Measurements from ENCODE around the gene MUSTN1.

MUSTN1 gene

DNA sequence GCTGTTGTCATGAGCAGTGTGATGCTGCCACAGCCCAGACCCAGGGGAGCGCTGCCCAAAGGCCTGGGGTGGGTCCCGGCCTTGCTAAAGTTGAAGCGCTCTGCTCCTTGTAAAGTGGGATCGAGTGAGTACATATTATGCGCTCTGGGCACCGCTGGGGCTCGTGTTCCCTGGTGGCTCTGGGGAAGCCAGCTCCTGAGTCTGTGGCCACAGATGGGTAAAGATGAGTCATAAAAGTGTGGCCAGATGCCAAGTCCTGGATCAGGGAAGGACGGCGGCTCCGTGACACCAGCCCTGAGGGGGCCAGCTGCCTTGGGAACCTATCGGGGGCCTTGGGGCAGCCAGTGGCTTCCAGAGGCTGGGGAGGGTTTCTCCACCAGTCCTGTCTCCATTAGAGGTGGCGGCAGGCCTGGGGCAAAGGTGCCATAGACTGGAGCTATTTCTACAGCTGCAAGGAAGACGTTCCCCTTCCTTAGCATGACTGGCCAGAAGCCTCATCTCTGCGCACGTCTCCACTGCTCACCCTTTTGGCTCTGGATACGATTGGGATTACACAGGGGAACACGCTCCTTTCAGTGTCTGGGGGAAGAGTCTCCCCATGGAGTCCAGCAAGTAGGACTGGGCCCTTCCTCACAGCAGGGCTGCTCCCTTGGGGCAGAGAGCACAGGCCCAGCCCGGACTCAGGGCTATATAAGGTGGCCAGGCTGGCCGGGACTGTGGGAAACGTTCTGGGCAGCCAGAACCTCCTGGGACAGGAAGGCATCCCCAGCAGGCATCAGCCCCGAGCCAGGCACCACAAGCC lies 3.1 kb downstream of the MUSTN1 start:
- DNase-seq = no peak

DNA sequence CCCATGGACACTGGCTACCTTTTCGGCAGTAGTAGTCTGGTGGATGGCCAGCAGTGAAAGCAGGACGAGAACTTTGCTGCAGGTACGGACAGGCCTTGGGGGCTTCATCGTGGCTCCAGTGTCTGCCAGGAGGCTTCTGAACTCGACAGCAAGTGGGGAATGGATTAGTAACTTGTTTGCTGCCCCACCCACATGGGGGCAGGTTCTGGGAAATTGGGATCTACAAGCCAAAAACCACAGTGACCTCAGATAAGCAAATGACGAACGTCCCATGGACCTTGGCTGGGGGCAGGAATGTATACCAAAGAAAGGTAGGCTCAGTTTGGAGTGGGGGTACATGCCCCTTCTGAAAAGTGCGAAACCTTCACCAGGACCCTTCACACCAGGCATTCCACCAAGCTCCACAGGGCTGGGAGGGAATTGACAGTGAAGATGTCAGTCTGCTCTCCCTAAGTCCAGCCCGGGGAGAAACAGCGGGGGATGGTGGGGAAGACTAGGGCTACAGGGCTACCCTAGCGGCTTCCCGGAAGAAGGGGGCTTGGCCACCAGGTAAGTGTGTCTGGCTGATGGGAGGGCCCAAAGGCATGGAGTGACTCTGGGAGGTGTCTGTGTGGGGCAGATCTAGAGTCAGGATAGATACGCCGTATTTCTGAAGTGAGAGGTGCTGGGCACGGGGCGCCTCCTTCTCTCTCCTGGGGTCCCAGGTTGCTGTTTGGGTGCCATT lies 4.1 kb downstream of the MUSTN1 start, which contains the start of gene ITIH4:
Gene ITIH4 (minus strand): TSS at position 138 of the 724 bp plus-strand sequence. CDS start 30 bp downstream, at position 108.
- DNase-seq = no peak

DNA sequence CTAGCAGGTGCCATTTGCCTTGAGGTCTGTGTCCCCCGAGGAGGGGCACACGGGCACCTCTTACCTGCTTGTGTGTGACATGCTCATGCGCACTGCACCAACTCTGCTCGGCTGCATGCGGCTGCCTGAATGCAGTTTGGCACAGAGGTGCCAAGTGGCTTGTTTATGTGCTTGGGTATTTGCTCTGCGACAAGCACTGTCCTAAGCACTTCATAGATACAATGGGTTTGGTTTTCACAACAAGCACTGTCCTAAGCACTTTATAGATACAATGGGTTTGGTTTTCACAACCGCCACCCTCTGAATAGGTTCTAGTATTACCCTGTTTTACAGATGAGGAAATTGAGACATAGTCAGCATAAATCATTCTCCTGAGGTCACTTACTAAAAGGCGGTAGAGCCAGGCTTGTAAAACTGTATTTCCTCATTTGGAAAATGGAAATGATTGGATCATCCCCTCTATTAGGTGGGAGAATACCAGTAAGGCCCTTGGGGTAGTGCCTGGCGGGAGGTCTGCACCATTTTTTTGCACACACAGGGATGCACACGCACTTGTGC lies 4.8 kb downstream of the MUSTN1 start:
- DNase-seq = no peak

GRCh38 chr3:52829482-52829881 lies 5.3 kb downstream of the MUSTN1 start:
- no peak for DNase-seq

DNA sequence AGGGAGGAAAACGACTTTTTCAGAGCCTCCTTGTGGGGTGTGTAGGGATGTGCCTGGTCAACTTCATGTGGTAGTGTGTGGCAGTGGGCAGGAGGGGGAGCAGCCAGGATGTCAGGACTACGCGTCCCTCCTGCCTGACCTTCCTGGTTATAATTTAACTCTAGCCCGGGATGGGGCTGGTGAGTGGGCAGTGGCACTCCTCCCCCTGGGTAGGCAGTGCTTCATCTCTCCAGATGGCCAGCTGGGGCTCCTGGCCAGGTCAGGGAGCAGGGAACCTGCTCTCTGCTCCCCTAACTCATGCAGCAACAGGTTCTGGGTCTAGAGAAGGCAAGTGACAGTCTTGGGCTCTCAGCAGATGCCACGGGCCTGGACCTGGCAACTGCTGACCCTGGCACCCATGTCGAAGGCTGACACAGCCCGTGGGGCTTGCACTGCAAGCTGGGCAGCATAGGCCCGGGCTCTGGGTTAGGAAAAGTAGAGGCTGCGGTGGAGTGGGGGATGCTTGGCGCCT lies 6.9 kb downstream of the MUSTN1 start:
- DNase-seq = no peak

DNA sequence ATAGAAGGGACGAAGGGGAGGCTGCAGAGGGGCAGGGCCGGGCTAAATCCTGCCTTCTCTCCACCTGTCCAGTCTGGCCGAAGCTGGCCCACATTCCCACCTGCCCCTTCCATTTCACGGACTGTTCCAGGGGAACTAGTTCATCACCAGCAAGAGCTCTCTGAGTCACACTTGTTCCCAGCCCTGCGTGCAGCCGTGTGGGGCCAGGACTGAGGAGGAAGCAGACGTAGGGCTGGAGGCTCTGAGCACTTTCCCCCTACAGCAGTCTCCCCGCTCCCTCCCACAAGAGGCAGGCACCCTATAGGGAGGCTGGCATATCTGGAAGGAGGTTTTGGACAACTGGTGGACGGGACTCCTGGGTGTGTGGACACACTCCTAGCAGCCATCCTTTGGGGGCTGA lies 7.4 kb downstream of the MUSTN1 start:
- DNase-seq = no peak

- DNase-seq = no peak
These were observed 10.8 kb downstream of the MUSTN1 start for GRCh38 chr3:52824037-52824436.

- no peak for DNase-seq
These were observed 12.5 kb downstream of the MUSTN1 start for GRCh38 chr3:52822363-52822762.

GRCh38 chr3:52820736-52821135 lies 14.1 kb downstream of the MUSTN1 start:
- DNase-seq = no peak

DNA sequence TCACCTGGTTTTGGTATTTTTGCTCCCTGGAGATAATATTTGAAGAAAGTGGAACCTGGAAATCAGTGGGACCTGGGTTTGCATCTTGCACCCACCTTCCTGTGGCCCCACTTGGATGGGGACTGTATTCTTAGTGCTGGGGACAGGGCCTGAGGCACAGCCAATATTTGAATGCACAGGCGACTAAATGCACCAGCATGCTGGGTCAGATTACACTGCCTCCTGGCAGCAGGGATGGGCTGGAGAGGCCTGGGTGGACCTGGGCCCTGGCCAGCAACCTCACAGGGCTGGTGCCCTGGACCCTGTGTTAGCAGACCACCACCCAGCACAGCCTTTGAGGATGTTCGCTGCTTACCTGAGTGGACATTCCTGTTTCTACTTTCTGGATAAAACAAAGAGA lies 14.9 kb downstream of the MUSTN1 start:
- DNase-seq = no peak

DNA sequence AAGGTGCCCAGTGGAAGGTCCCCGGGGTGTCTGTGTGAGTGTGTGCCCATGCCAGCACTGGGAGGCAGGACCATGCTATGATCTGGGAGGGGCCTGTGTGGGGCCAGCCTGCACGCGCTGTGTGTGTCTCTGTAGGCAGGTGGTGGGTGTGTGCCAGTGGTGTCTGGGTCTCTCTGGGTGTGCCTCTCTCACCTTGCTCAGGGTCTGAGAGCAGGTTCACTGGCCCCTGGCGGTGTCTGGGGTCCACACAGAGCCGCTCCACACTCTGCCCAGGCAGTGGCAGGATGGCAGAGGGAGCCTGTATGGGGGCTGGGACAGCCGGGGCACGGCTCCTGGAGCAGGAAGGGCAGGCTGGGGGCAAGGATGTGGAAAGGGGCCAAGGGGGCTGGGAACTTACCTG lies 17.0 kb downstream of the MUSTN1 start:
- no peak for DNase-seq

- no peak for DNase-seq
These were observed 17.6 kb downstream of the MUSTN1 start for GRCh38 chr3:52817221-52817620.

- DNase-seq = no peak
These were observed 18.2 kb downstream of the MUSTN1 start for GRCh38 chr3:52816654-52817053.

DNA sequence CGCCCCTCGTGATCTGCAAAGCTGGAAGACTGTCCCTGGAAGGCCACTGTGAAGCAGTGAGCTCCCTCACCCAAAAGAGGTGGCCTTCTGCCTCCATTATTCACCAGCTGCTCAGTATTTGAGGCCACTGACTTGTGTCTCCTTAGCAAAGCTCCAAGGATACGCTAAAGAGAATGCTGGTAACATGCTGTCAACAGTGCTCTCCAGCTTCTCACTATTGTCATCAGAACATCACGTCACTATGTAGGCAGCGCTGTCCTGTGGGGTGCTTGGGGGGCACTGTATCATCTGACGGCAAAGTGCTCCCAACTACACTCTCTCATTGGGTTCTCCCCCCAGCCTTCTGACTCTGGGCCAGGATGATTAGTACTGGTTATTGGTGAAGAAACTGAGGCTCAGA lies 18.6 kb downstream of the MUSTN1 start:
- no peak for DNase-seq

- no peak for DNase-seq
These were observed 21.0 kb downstream of the MUSTN1 start for GRCh38 chr3:52813810-52814209.

- DNase-seq = no peak
These were observed 23.3 kb downstream of the MUSTN1 start for GRCh38 chr3:52811452-52812011.

DNA sequence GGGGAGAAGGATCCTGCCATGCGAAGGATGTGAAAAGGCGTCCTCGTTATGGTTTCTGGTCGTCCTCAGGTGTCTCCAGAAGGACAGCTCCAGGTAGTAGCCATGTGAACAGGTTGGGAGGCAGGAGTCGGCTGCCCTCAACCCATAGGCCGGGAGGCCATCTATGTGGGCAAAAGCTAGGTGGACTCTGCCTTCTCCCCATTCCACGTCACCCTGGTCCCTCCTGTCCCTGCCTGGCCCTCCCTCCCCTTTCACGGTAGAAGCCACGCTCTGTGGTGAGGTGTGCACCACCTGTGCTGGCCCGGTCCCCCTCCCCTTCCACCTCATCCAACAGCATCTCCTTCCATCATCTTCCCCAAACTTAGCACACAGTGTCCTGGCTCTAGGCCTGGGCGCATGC lies 23.9 kb downstream of the MUSTN1 start:
- DNase-seq = no peak

DNA sequence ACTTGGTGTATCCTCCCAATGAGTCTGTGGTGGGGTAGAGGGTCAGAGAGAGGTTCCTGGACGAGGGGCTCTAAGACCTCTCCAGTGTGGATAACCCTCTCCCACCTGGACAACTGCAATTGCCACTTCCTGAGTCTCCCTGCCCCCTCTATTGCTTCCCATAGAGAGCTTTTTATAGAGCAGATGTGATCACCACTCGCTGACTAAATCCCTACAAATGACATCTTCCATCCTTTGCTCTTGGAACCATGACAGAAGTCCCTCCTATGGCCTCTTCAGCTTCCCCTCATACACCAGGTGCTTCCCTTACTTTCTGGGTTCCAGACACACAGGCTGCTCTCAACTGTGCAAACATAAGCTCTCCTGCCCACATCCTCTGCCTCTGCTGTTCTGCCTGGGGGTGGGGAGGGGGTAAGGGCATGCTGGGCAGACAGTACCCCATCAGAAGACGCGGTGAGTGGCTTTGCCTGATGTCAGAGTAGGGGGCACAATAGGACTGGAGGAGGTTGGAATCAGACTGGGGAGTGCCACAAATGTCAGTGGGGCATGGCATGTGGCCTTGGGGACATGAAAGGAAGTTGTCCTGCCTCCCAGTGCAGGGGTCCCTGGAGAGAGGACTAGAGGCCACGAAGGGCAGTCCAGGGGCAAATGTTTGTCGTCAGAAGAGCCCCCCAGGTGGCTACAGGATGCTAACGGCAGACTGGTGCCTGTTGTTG lies 25.0 kb downstream of the MUSTN1 start:
- no peak for DNase-seq

- DNase-seq = no peak
These were observed 25.7 kb downstream of the MUSTN1 start for GRCh38 chr3:52809149-52809548.

DNA sequence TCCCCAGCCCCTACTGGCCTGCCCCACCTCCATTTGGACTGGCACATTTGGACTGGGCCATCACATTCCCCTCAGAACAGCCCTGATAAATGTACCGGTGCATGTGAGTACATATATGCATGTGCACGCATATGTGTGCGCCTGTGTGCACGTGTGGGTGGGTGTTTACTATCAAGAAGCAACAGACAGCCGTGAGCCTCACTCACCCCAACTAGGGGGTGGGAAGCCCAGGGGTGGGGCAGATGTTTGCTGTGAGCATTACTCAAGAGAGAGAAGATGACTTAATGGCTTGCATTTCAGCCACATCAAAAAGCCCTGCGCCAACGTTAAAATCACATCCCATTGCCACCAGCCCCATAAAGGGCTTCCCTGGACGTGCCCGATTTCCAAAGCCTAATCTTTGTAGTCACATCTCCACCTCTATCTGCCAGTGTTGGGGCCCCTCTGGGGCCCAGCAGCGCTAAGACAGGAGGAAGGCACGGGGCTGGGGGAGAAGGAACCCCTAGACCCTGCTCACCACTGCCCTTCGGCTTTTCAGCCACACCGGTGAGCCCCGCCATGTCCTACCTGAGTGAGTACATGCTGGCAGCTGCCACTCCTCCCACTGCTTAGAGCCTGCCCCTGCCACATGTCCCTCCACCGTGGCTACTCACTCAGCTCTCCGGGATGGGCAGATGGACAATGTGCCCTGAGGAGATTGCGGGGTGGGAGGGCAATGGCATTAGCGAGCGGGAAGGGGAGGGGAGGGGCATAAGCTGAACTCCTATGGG lies 29.4 kb downstream of the MUSTN1 start:
- DNase-seq = no peak

DNA sequence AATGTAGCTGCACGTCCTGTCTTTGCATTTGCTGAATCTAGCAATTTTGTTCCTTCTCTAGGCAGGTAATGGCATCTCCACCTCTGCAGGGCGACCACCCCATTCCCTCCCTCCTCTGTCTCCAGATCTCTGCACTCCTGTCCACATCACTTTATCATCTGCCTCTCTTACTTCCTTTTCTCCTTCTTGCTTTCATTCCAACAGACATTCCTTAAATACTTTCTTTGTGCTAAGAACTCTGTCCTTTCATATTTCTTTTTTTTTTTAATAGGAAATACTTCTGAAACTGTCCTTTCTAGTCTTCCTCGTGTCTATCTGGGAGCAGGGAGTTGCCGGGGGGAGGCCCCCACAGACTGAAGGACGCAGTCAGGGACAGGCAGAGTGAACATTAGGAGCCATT lies 33.0 kb downstream of the MUSTN1 start:
- no peak for DNase-seq

GRCh38 chr3:52800079-52800478 lies 34.7 kb downstream of the MUSTN1 start:
- no peak for DNase-seq

Data from activated naive CD4-positive, alpha-beta T cell (primary cell).